H9 (cell line): Measurements from ENCODE around the gene TMSB4X. TPM values are rescaled to one million over a fixed set of nuclear protein-coding genes. Genes with fewer than 3 reads are reported as not detected.

Experiments
- DNase-seq: peaks from one replicate; pipeline ENCODE4 v3.0.0-alpha.2; 2017
- H2AFZ ChIP-seq: one replicate; pipeline ENCODE4 v1.6.1; 2013; ENCODE audit warnings: mild to moderate bottlenecking, low read length, control low read depth, moderate library complexity
- H2AK5ac ChIP-seq: 2 replicates; pipeline ENCODE4 v1.6.1; 2013; ENCODE audit warnings: low read length, control low read depth, mixed read lengths; ENCODE audit not compliant: insufficient read length
- H2BK120ac ChIP-seq: one replicate; pipeline ENCODE4 v1.6.1; 2013; ENCODE audit warnings: low read depth, mild to moderate bottlenecking, low read length, control low read depth, inconsistent platforms; ENCODE audit not compliant: poor library complexity, severe bottlenecking
- H2BK12ac ChIP-seq: 2 replicates; pipeline ENCODE4 v1.6.1; 2013; ENCODE audit warnings: low read length, control low read depth, mixed read lengths, low read depth; ENCODE audit not compliant: insufficient read length
- H2BK15ac ChIP-seq: 2 replicates; pipeline ENCODE4 v1.6.1; 2013; ENCODE audit warnings: low read depth, low read length, control low read depth
- H2BK20ac ChIP-seq: one replicate; pipeline ENCODE4 v1.6.1; 2013; ENCODE audit warnings: low read depth, mild to moderate bottlenecking, low read length, control low read depth, inconsistent platforms; ENCODE audit not compliant: poor library complexity, severe bottlenecking
- H2BK5ac ChIP-seq: 2 replicates; pipeline ENCODE4 v1.6.1; 2013; ENCODE audit warnings: low read length, control low read depth, mixed read lengths; ENCODE audit not compliant: insufficient read length
- H3K14ac ChIP-seq: 2 replicates; pipeline ENCODE4 v1.6.1; 2013; ENCODE audit warnings: low read length, control low read depth; ENCODE audit not compliant: insufficient read depth
- H3K18ac ChIP-seq: 2 replicates; pipeline ENCODE4 v1.6.1; 2013; ENCODE audit warnings: low read depth, mild to moderate bottlenecking, mixed read lengths, low read length, control low read depth; ENCODE audit not compliant: insufficient read length
- H3K23ac ChIP-seq: 2 replicates; pipeline ENCODE4 v1.6.1; 2013; ENCODE audit warnings: low read length, control low read depth, mixed read lengths, low read depth; ENCODE audit not compliant: insufficient read length
- H3K23me2 ChIP-seq: 2 replicates; pipeline ENCODE4 v1.6.1; 2013; ENCODE audit warnings: low read depth, mild to moderate bottlenecking, mixed read lengths, low read length, control low read depth; ENCODE audit not compliant: insufficient read length, poor library complexity, severe bottlenecking
- H3K27ac ChIP-seq: 2 replicates; pipeline ENCODE4 v1.5.1; 2013; ENCODE audit warnings: low read length, control low read depth, mixed read lengths, low read depth; ENCODE audit not compliant: insufficient read length
- H3K27me3 ChIP-seq: 2 replicates; pipeline ENCODE4 v1.6.1; 2013; ENCODE audit warnings: low read length, control low read depth, inconsistent platforms; ENCODE audit not compliant: insufficient read depth
- H3K4ac ChIP-seq: 2 replicates; pipeline ENCODE4 v1.6.1; 2013; ENCODE audit warnings: low read depth, mild to moderate bottlenecking, control low read depth, inconsistent platforms, low read length, moderate library complexity
- H3K4me1 ChIP-seq: 2 replicates; pipeline ENCODE4 v1.6.1; 2013; ENCODE audit warnings: low read length, control low read depth, inconsistent platforms; ENCODE audit not compliant: insufficient read depth
- H3K4me2 ChIP-seq: 2 replicates; pipeline ENCODE4 v1.6.1; 2013; ENCODE audit warnings: low read length, control low read depth, mixed read lengths; ENCODE audit not compliant: insufficient read length, insufficient read depth
- H3K56ac ChIP-seq: 2 replicates; pipeline ENCODE4 v1.6.1; 2013; ENCODE audit warnings: low read depth, mild to moderate bottlenecking, mixed read lengths, low read length, control low read depth; ENCODE audit not compliant: insufficient read length
- H3K79me1 ChIP-seq: 2 replicates; pipeline ENCODE4 v1.6.1; 2013; ENCODE audit warnings: low read depth, mild to moderate bottlenecking, moderate library complexity, low read length, control low read depth, inconsistent platforms; ENCODE audit not compliant: insufficient read depth, poor library complexity, severe bottlenecking
- H3K79me2 ChIP-seq: 2 replicates; pipeline ENCODE4 v1.6.1; 2013; ENCODE audit warnings: low read length, control low read depth, inconsistent platforms; ENCODE audit not compliant: insufficient read depth
- H3K9ac ChIP-seq: 2 replicates; pipeline ENCODE4 v1.6.1; 2013; ENCODE audit warnings: low read length, control low read depth, mixed read lengths; ENCODE audit not compliant: insufficient read length; ENCODE audit errors: extremely low read depth
- H3K9me3 ChIP-seq: one replicate; pipeline ENCODE4 v1.6.1; 2013; ENCODE audit warnings: low read depth, low read length, inconsistent platforms; ENCODE audit not compliant: control insufficient read depth
- H3T11ph ChIP-seq: one replicate; pipeline ENCODE4 v1.6.1; 2013; ENCODE audit warnings: mild to moderate bottlenecking, low read length, control low read depth, inconsistent platforms
- H4K20me1 ChIP-seq: one replicate; pipeline ENCODE4 v1.6.1; 2013; ENCODE audit not compliant: control insufficient read depth, insufficient read length, insufficient read depth
- H4K5ac ChIP-seq: 2 replicates; pipeline ENCODE4 v1.6.1; 2013; ENCODE audit warnings: low read depth, mild to moderate bottlenecking, mixed read lengths, low read length, control low read depth; ENCODE audit not compliant: insufficient read length
- H4K8ac ChIP-seq: replicated peaks from 2 replicates; pipeline ENCODE4 v1.6.1; 2013; ENCODE audit warnings: low read length, control low read depth, mixed read lengths, low read depth; ENCODE audit not compliant: insufficient read length
- H4K91ac ChIP-seq: 2 replicates; pipeline ENCODE4 v1.6.1; 2013; ENCODE audit warnings: low read depth, mild to moderate bottlenecking, moderate library complexity, mixed read lengths, low read length, control low read depth; ENCODE audit not compliant: insufficient read length
- H3K27ac Mint-ChIP-seq, 3 experiments: 2 replicates in 2 of 3; 3 replicates in 1 of 3; pipeline ENCODE4 v1.8.0; 2020 to 2021; ENCODE audit warnings: mixed read lengths in 3 of 3, mild to moderate bottlenecking in 1 of 3, moderate library complexity in 1 of 3
- H3K27me3 Mint-ChIP-seq: 2 replicates; pipeline ENCODE4 v1.8.0; 2021; ENCODE audit warnings: low read depth, mild to moderate bottlenecking, moderate library complexity, mixed read lengths
- H3K36me3 Mint-ChIP-seq, 3 experiments: 2 replicates in 2 of 3; 3 replicates in 1 of 3; pipeline ENCODE4 v1.8.0; 2020 to 2021; ENCODE audit warnings: low read depth in 3 of 3, mixed read lengths in 3 of 3; ENCODE audit not compliant: insufficient read depth in 1 of 3
- H3K4me1 Mint-ChIP-seq, 2 experiments: 2 replicates each; pipeline ENCODE4 v1.8.0; 2020; ENCODE audit warnings: mixed read lengths in 2 of 2
- H3K4me3 Mint-ChIP-seq, 2 experiments: 2 replicates in 1 of 2; 3 replicates in 1 of 2; pipeline ENCODE4 v1.8.0; 2020 to 2021; ENCODE audit warnings: mild to moderate bottlenecking in 2 of 2, mixed read lengths in 2 of 2, moderate library complexity in 1 of 2
- H3K9me3 Mint-ChIP-seq, 2 experiments: 2 replicates in 1 of 2; 3 replicates in 1 of 2; pipeline ENCODE4 v1.8.0; 2020; ENCODE audit warnings: mild to moderate bottlenecking in 2 of 2, mixed read lengths in 2 of 2, moderate library complexity in 1 of 2
- CTCF ChIP-seq: fragments of 200-600 bp; sonication (generic); conservative IDR thresholded peaks from 3 replicates; pipeline ENCODE4 v1.8.0; 2021; ENCODE audit warnings: antibody characterized with exemption, mild to moderate bottlenecking
- WGBS: extraction: QIAGEN DNeasy Blood & Tissue Kit; methylation state at CpG from one replicate; pipeline ENCODE4 v1.1.7; 2013; ENCODE audit warnings: missing lambda C conversion rate, low lambda C conversion rate, mixed read lengths; ENCODE audit not compliant: insufficient read length; ENCODE audit errors: extremely low coverage; 5-methylcytosine and 5-hydroxymethylcytosine counted together
- total RNA-seq: library from RNA; stranded (reverse); gene quantifications from 2 replicates; pipeline ENCODE4 v1.2.1, GENCODE V29; 2021

TMSB4X gene
- total RNA-seq, 1 experiment from 2014 or later: 2,733 TPM

DNA sequence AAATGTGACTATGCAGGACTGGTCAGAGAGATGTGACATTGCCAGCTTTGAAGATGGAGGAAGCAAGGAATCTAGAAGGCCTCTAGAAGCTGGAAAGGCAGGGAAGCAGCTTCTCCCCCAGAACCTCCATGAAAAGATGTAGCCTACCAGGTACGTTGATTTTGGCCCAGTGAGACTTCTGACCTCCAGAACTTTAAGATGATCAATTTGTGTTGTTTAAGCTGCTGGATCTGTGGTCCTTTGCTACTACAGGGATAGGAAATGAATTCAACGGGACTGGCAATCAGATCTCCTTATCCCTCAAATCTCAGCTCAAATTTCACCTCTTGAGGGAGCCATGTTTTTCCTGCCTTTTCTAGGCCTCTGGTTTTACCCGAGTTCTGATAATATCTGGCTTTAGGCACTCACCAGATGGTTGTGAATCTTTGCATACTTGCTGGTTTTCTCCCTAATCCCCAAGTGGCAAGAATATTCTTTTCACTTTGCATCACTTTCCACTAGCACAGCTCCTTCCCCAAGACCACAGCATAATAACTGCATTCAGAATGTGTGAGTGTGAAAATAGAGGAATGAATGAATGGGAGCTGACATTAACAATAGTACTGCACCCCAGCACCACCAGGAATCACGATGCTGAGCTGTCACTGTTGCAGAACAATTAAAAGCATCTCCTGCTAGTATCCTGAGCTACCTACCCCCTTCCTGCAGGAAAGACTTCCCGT is 25.5 kb upstream of the TMSB4X start:
- Histone ChIP-seq H3K79me2 (no peaks in the 10 kb centered on the region), H3K4me1 (peaks cover 4% of the 10 kb centered on the region; the same call in 1 of the 2 replicates), H4K91ac (no peak overlapping the region), H3K23ac (no peak overlapping the region), H2BK120ac (no peak overlapping the region), H3K79me1 (no peaks in the 10 kb centered on the region), H3K4ac (no peak overlapping the region), H2BK20ac (no peak overlapping the region), H4K8ac (no peak overlapping the region), H3T11ph (no peak overlapping the region), H4K20me1 (no peaks in the 10 kb centered on the region), H2AK5ac (no peak overlapping the region), H3K27ac (no peak overlapping the region), H3K4me2 (no peak overlapping the region), H3K56ac (no peak overlapping the region), H4K5ac (no peak overlapping the region), H3K9ac (no peak overlapping the region), H3K14ac (no peak overlapping the region), H3K18ac (no peak overlapping the region), H2BK15ac (no peak overlapping the region), H3K9me3 (no peaks in the 10 kb centered on the region), H2AFZ (no peak overlapping the region), H2BK5ac (no peak overlapping the region), H3K27me3 (no peaks in the 10 kb centered on the region), H3K23me2 (no peaks in the 10 kb centered on the region), H2BK12ac (no peak overlapping the region)
- H3K4me1 Mint-ChIP-seq: peaks cover 25 to 36% of the 10 kb centered on the region in 2 experiments
- peaks cover 70 to 72% of the 10 kb centered on the region in 2 experiments for H3K9me3 Mint-ChIP-seq
- H3K27me3 Mint-ChIP-seq: peaks cover 1% of the 10 kb centered on the region
- H3K36me3 Mint-ChIP-seq: peaks cover 0 to 5% (median 0%) of the 10 kb centered on the region in 3 experiments; a peak in 4 of 7 replicates
- H3K4me3 Mint-ChIP-seq: no peak overlapping the region
- no peak overlapping the region for H3K27ac Mint-ChIP-seq
- WGBS: no CpG with 5 or more reads among the region's 5 CpGs
- DNase-seq: no peak
- TF ChIP-seq CTCF: no peak
